HG03565 (cell line): ENCODE data around the gene NPY5R.

Experiments used
- ATAC-seq: cut with Tn5 transposase; IDR thresholded peaks from one replicate; pipeline ENCODE4 v1.9.1; 2021; ENCODE audit warnings: mild to moderate bottlenecking, moderate library complexity; ENCODE audit not compliant: unreplicated experiment

NPY5R gene

GRCh38 chr4:163384434-163384833 lies 40.7 kb downstream of the NPY5R start:
- no peak for ATAC-seq

DNA sequence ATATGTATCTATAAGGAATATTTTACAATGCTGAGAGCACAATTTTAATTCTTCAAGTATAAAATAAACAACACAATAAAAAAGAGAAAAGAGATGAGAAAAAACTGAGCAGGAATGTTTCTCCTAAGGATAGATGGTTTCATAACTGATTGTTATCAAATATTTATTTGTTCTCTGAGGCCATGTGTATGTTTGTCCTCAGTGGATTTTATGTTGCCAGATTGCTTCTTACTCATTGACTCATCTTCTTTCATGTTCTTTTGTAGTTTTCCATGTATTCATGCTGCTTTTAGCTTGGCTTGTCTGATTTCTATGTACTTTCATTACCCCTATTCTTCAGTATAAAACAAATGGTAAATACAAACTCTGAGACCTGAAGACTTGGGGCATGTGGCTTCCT lies 41.2 kb downstream of the NPY5R start:
- ATAC-seq: no peak

DNA sequence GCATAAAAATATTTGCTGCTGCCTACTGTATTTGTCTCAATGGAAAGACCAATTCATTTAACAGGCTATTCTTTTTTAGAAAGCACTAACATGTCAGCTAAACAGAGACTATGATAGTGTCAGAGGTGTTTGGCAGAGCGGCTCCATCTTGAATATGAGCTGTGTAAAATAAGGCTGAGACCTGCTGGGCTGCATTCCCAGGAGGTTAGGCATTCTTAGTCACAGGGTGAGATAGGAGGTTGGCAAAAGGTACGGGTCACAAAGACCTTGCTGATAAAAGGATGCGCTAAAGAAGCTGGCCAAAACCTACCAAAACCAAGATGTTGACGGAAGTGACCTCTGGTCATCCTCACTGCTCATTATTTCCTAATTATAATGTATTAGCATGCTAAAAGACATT lies 41.8 kb downstream of the NPY5R start:
- no peak for ATAC-seq

DNA sequence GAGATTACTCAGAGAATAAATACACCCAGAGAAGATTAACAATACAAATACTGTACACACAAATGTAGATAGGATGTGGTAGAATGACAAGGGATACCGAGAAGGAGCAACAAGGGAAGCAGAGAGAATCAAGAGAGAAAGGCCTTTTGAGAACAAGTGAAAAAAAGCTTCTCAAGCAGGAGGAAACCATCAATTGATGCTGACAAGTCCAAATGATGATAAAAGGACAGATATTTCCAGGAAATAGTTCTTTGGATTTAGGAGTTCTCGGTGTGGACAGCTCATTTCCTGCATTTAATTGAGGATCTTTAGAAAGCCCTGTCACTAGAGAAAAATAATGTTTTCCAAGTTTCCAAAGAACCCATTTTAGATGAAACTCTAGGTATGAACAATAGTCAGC lies 48.1 kb downstream of the NPY5R start:
- ATAC-seq: no peak

- no peak for ATAC-seq
These were observed 48.6 kb downstream of the NPY5R start for GRCh38 chr4:163392328-163392727.

GRCh38 chr4:163393471-163393870 lies 49.8 kb downstream of the NPY5R start:
- no peak for ATAC-seq

GRCh38 chr4:163395055-163395454 lies 51.4 kb downstream of the NPY5R start:
- ATAC-seq: no peak

GRCh38 chr4:163395758-163396157 lies 52.1 kb downstream of the NPY5R start:
- ATAC-seq: no peak

DNA sequence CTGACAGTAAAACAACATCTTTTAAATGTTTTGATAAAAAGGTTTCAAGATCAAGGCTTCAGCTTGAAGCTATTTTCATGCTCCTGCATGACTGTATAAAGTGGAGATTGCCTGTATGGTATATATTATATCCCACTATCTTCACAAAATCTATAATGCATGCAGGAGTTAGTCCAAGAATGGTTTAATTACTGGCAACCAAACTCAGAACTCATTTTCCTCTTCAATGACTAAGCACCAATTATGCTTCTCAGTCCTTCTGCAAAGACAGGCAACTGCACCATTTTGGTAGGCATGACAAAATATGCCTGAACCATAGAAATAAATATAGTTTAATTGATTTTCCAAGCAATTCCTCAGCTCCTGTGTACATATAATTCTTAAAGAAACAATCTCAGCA lies 54.5 kb downstream of the NPY5R start:
- ATAC-seq: no peak

GRCh38 chr4:163400911-163401310 lies 57.2 kb downstream of the NPY5R start:
- ATAC-seq: no peak
